Measurements from ENCODE around the gene LMO7.

LMO7 gene

GRCh38 chr13:75635828-75636435, at the start of gene LMO7:
Gene LMO7 (plus strand): TSS chr13:75636330. CDS start chr13:75636658, 328 bp downstream.
- DNase-seq: peak; percentile 41 to 58

- no peak for DNase-seq
Observed at GRCh38 chr13:75587679-75588078, 48.5 kb upstream of the LMO7 start.

- DNase-seq: no peak
Observed at GRCh38 chr13:75596657-75597182, 39.4 kb upstream of the LMO7 start.

- no peak for DNase-seq
Observed at GRCh38 chr13:75600371-75600770, 35.8 kb upstream of the LMO7 start.

GRCh38 chr13:75603038-75603437, 33.1 kb upstream of the LMO7 start:
- no peak for DNase-seq

- no peak for DNase-seq
Observed at GRCh38 chr13:75607447-75607846, 28.7 kb upstream of the LMO7 start.

- DNase-seq: no peak
Observed at GRCh38 chr13:75610466-75610865, 25.7 kb upstream of the LMO7 start.

- no peak for DNase-seq
Observed at GRCh38 chr13:75612354-75612753, 23.8 kb upstream of the LMO7 start.

GRCh38 chr13:75617230-75617629, 18.9 kb upstream of the LMO7 start:
- no peak for DNase-seq

GRCh38 chr13:75618308-75618707, 17.8 kb upstream of the LMO7 start:
- DNase-seq: no peak

GRCh38 chr13:75620020-75620419, 16.1 kb upstream of the LMO7 start:
- DNase-seq: no peak

- no peak for DNase-seq
Observed at GRCh38 chr13:75621147-75621546, 15.0 kb upstream of the LMO7 start.

- no peak for DNase-seq
Observed at GRCh38 chr13:75628801-75629200, 7.3 kb upstream of the LMO7 start.

- DNase-seq: no peak
Observed at GRCh38 chr13:75633285-75633684, 2.8 kb upstream of the LMO7 start.

GRCh38 chr13:75635101-75635827, 866 bp upstream of the LMO7 start:
- DNase-seq: peak in 1 of 2 donors; percentile 19

GRCh38 chr13:75636436-75637180, 478 bp downstream of the LMO7 start:
- DNase-seq: peak; percentile 22 to 39

- DNase-seq: no peak
Observed at GRCh38 chr13:75637181-75637750, 1.1 kb downstream of the LMO7 start.

- no peak for DNase-seq
Observed at GRCh38 chr13:75639454-75639853, 3.3 kb downstream of the LMO7 start.

GRCh38 chr13:75641026-75641425, 4.9 kb downstream of the LMO7 start:
- no peak for DNase-seq

GRCh38 chr13:75643182-75643581, 7.1 kb downstream of the LMO7 start:
- no peak for DNase-seq

- no peak for DNase-seq
Observed at GRCh38 chr13:75643693-75644092, 7.6 kb downstream of the LMO7 start.

GRCh38 chr13:75645141-75645540, 9.0 kb downstream of the LMO7 start:
- DNase-seq: no peak

GRCh38 chr13:75647126-75647784, 11.1 kb downstream of the LMO7 start:
- DNase-seq: no peak
